ENCODE measurements around the gene RAI1.

Gene RAI1

GRCh38 chr17:17728146-17728545 lies 46.9 kb downstream of the RAI1 start:
- H3K4me3 ChIP-seq (ENCODE audit: low read length), result no peak overlapping the region
- TF ChIP-seq ZNF274 (IDR thresholded peaks at IDR 0.05; ENCODE audit: low read depth, low read length), result no peak

DNA sequence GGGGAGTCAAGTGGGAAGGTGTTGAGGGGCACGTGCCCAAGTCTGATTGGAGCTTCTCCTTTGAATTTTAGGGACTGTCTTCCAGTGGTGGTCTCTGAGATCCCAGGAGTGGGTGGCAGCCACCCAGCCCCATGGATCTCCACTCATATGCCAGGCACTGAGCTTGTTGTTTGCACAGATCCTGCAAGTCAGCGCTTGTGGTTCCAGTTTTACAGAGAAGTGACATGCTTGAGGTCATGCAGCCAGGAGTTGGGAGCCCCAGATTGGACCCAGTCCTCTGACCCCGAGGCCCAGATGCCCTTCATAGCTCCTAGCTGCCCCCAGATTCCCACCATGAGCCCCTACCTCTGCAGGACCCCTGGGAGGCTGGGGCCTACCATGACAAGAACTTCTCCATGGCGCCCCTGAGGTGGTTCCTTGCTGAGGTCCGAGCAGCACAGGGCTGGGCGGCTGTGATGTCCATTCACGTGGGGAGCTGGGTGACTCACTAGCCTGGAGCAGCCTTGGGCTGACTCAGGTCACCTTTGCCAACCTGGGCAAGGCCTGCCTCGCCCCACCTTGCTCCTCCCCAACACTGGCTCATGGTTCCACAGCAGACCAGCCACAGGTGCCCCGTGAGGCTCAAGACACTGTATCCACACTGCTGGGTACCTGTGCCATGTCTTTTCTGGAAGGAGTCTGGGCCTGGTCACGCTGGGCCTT lies 47.4 kb downstream of the RAI1 start:
- H3K4me3 ChIP-seq (ENCODE audit: low read length), result no peak overlapping the region
- no peak for TF ChIP-seq ZNF274 (IDR thresholded peaks at IDR 0.05; ENCODE audit: low read depth, low read length)

GRCh38 chr17:17729620-17730249 lies 48.5 kb downstream of the RAI1 start:
- no peak for TF ChIP-seq ZNF274 (IDR thresholded peaks at IDR 0.05; ENCODE audit: low read depth, low read length)
- H3K4me3 ChIP-seq (ENCODE audit: low read length), result no peak overlapping the region

- no peak overlapping the region for H3K4me3 ChIP-seq (ENCODE audit: low read length)
- TF ChIP-seq ZNF274 (IDR thresholded peaks at IDR 0.05; ENCODE audit: low read depth, low read length), result no peak
These were observed 49.1 kb downstream of the RAI1 start for GRCh38 chr17:17730250-17730935.

- H3K4me3 ChIP-seq (ENCODE audit: low read length), result no peak overlapping the region
- TF ChIP-seq ZNF274 (IDR thresholded peaks at IDR 0.05; ENCODE audit: low read depth, low read length), result no peak
These were observed 51.2 kb downstream of the RAI1 start for GRCh38 chr17:17732444-17732843.

DNA sequence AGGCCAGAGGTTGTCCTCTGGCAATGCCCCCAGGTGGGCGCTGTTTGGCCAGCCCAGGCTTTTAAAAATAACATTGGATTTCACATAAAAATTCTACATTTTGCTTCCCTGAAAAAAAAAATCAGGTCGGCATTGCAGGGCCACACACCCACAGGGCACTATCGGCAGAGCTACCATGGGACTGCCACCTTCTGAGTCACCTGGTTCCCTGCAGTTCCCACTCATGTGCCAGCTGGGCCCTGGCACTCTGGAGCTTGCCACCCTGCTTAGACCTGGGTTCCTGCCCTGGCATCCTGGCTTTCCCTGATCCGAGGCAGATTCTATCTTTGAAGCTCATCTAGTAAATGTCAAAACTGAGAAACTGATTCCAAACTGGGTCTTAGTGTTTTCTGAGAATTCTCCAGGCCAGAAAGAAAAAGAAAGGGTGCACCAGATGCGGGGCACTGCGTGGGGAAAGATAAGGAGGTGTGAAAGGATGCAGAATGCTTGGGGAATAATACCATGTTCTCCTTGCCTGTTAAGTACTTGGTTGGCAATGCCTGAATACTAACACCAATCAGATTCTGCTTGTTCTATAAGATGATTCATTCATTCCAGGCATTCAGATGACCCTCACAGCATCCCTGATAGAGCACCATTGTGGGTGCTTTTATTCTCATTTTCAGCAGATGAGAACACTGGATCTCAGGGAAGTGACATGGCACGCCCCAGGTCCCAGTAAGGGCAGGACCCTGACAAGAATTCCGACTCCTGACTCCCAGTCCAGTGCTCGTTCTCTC lies 51.8 kb downstream of the RAI1 start:
- no peak for TF ChIP-seq ZNF274 (IDR thresholded peaks at IDR 0.05; ENCODE audit: low read depth, low read length)
- no peak overlapping the region for H3K4me3 ChIP-seq (ENCODE audit: low read length)

DNA sequence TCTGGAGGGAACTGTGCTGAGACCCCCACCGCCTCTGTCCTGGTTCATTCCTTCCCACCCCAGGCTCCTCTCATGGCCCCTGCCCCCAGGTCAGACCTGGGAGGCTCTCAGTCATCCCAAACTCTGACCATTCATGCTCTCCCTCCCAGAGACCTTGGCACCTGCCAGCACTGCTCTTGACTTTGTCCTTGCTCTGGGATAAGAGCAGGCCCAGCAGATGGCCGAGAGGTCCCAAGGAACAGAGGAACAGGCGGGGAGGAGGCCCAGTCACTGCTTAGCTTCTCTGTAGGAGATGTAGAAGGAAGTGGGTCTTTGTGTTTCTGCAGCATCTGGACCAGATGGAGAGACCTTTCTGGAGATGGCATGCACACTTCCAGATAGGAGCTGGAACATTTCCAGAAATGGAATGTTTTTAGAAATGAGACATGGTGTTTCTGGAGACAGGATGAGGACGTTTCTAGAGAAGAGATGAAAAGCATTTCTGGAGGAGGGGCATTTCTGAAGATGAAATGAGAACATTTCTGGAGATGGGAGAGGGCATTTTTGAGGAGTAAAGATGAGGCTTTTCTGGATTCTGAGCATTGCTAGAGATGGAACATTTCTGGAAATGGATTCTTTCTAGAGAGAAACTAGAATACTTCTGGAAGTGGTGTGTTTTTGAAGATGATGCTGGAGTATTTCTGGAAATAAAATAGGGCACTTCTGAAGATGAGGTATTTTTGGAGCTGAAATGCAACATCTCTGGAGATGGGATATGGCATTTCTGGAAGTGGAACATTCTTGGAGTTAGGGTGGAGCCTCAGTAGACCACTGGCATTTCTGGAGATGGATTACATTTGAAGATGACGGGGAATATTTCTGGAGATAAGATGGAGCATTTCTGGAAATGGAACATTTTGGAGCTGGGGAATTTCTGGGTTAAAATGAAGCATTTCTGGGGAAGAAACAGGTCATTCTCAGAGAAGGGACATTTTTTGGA lies 55.2 kb downstream of the RAI1 start:
- TF ChIP-seq ZNF274 (IDR thresholded peaks at IDR 0.05; ENCODE audit: low read depth, low read length), result no peak
- no peak overlapping the region for H3K4me3 ChIP-seq (ENCODE audit: low read length)

- no peak for TF ChIP-seq ZNF274 (IDR thresholded peaks at IDR 0.05; ENCODE audit: low read depth, low read length)
- H3K4me3 ChIP-seq (ENCODE audit: low read length), result no peak overlapping the region
These were observed 57.0 kb downstream of the RAI1 start for GRCh38 chr17:17737961-17738894.

DNA sequence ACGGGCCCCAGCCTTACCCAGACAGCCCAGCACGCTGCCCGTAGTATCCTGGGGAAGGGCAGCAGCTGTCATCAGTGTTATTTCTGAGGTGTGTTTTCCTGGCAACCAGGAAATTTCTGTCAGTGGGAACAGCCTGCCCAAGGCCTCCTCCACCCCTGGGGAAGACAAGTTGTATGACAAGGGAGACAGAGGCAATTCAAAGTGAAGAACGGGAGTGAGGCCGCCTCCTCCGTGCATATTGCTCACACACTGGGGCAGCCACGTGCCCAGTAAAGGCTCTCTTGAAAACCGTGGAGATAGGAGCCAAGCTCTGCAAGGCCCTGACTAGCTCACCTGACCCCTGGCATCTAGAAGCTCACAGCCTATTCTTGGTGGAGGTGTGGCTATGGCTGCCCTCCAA lies 57.6 kb downstream of the RAI1 start:
- TF ChIP-seq ZNF274 (IDR thresholded peaks at IDR 0.05; ENCODE audit: low read depth, low read length), result no peak
- no peak overlapping the region for H3K4me3 ChIP-seq (ENCODE audit: low read length)

DNA sequence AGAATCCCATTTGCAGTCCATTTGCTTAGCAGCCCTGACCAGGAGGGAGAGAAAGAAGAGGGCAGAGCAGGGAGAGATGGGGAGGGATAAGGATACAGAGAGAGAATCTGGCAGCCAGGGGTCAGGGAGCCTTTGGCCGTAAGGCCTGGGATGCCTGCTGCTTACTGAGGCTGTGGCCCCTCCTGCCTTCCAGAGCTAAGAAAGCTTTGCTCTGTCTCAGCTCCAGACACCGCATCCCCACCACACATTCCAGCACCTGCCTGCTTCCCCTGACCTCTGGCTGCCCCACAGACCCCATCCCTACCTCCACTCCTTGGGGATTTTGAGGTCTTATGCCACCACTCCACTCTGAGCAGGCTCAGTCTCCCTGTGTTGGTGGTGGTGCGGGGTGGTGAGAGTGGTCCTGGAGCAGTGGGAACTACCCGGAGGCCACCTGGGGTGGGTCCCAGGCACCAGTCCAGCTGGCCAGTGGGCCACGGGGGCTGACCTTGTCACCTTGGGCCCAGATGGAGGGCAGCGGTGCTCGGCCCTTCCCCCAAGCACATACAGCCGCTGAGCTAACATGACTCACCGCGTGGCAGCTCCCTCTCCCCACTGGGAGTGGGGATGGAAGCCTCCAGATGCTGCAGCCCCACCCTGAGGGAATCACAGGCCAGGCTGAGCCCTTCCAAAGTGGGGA lies 58.3 kb downstream of the RAI1 start:
- TF ChIP-seq ZNF274 (IDR thresholded peaks at IDR 0.05; ENCODE audit: low read depth, low read length), result no peak
- H3K4me3 ChIP-seq (ENCODE audit: low read length), result no peak overlapping the region

GRCh38 chr17:17740615-17741348 lies 59.5 kb downstream of the RAI1 start:
- no peak overlapping the region for H3K4me3 ChIP-seq (ENCODE audit: low read length)
- TF ChIP-seq ZNF274 (IDR thresholded peaks at IDR 0.05; ENCODE audit: low read depth, low read length), result no peak

Data from GM08714 (cell line).